Caco-2 (cell line): Measurements from ENCODE around the gene RHEX. TPM values are rescaled to one million over a fixed set of nuclear protein-coding genes. Genes with fewer than 3 reads are reported as not detected.

Experiments used
- BruUV-seq: library from RNA; stranded (reverse); fragments of 400-500 nt; replicated peaks from 2 replicates; lab custom pipeline; 2021; lab: Mats Ljungman, UMichigan
- CTCF ChIA-PET: fragments of 300-600 bp; sonication (Branson Sonifier 250); formaldehyde crosslinking; loops from one replicate; lab custom pipeline; 2022; ENCODE audit warnings: antibody characterized with exemption; lab: Charles Lee
- POLR2A ChIA-PET: fragments of 300-600 bp; sonication (Branson Sonifier 250); formaldehyde crosslinking; loops from one replicate; lab custom pipeline; 2022; ENCODE audit warnings: antibody characterized with exemption; lab: Charles Lee
- DNase-seq, 2 experiments: peaks; one replicate each; pipeline versions ENCODE4 v3.0.0 to v3.0.0-alpha.2; 2020 to 2022
- H3K27me3 ChIP-seq: replicated peaks from 2 replicates; pipeline ENCODE4 v1.6.0; 2011; ENCODE audit warnings: low read length; ENCODE audit not compliant: control insufficient read depth, insufficient read depth
- H3K36me3 ChIP-seq: 2 replicates; pipeline ENCODE4 v1.5.1; 2011; ENCODE audit warnings: low read length; ENCODE audit not compliant: control insufficient read depth, insufficient read depth
- H3K4me1 ChIP-seq: fragments of 250-450 bp; sonication (Bioruptor Pico); 2 replicates; pipeline ENCODE4 v1.5.1; 2020; ENCODE audit warnings: mild to moderate bottlenecking
- H3K4me3 ChIP-seq: 2 replicates; pipeline ENCODE4 v1.5.1; 2011; ENCODE audit warnings: low read depth, mild to moderate bottlenecking, control low read depth, low read length
- H3K9me3 ChIP-seq: fragments of 250-450 bp; sonication (Bioruptor Pico); 2 replicates; pipeline ENCODE4 v1.5.1; 2020; ENCODE audit warnings: mild to moderate bottlenecking, moderate library complexity
- H3K27ac Mint-ChIP-seq: one replicate; pipeline ENCODE4 v1.8.0; 2022; ENCODE audit warnings: mixed read lengths; ENCODE audit not compliant: unreplicated experiment
- H3K27me3 Mint-ChIP-seq: one replicate; pipeline ENCODE4 v1.8.0; 2022; ENCODE audit warnings: mixed read lengths; ENCODE audit not compliant: insufficient read depth, unreplicated experiment
- H3K36me3 Mint-ChIP-seq: one replicate; pipeline ENCODE4 v1.8.0; 2022; ENCODE audit warnings: mild to moderate bottlenecking, mixed read lengths; ENCODE audit not compliant: insufficient read depth, unreplicated experiment
- H3K4me1 Mint-ChIP-seq: one replicate; pipeline ENCODE4 v1.8.0; 2022; ENCODE audit warnings: low read depth, mixed read lengths; ENCODE audit not compliant: unreplicated experiment
- H3K4me3 Mint-ChIP-seq: one replicate; pipeline ENCODE4 v1.8.0; 2022; ENCODE audit warnings: mild to moderate bottlenecking, moderate library complexity, mixed read lengths; ENCODE audit not compliant: unreplicated experiment
- H3K9me3 Mint-ChIP-seq: one replicate; pipeline ENCODE4 v1.8.0; 2022; ENCODE audit warnings: mixed read lengths; ENCODE audit not compliant: unreplicated experiment
- CTCF ChIP-seq, 2 experiments: fragments of 200-600 bp in 1 of 2; IDR thresholded peaks; 1 replicate in 1 of 2; 2 replicates in 1 of 2; pipeline versions ENCODE4 v1.5.1 to v1.8.0; 2011 to 2022; ENCODE audit warnings: antibody characterized with exemption in 1 of 2, control low read depth in 1 of 2, inconsistent platforms in 1 of 2, low read depth in 1 of 2, low read length in 1 of 2, mild to moderate bottlenecking in 1 of 2, moderate library complexity in 1 of 2; ENCODE audit not compliant: insufficient read depth in 1 of 2, severe bottlenecking in 1 of 2, unreplicated experiment in 1 of 2
- intact Hi-C: fragments of 100-400 bp; cut with micrococcal nuclease; formaldehyde crosslinking; loops from one replicate; pipeline ENCODE4 v1.10.0; 2022; ENCODE audit not compliant: unreplicated experiment
- total RNA-seq: library from RNA; stranded (reverse); gene quantifications from 2 replicates; pipeline ENCODE4 v1.2.3, GENCODE V29; 2022

RHEX gene
- total RNA-seq, 1 experiment from 2014 or later: not detected

- no peak overlapping the region for H3K4me3 Mint-ChIP-seq
- TF ChIP-seq CTCF (IDR thresholded peaks at IDR 0.05; ENCODE audit: insufficient read depth in 1 of 2, low read depth in 1 of 2, low read length in 1 of 2, severe bottlenecking in 1 of 2, unreplicated experiment in 1 of 2): no peak
- intact Hi-C loops: no loop called here
- no peak overlapping the region for H3K4me3 ChIP-seq
- no TSS peak for BruUV-seq
- H3K27me3 ChIP-seq: no peaks in the 10 kb centered on the region; the same call in 1 of the 2 replicates
- POLR2A ChIA-PET: no interaction called here
- CTCF ChIA-PET: no interaction called here
- no peak overlapping the region for H3K27ac Mint-ChIP-seq
- peaks cover 7% of the 10 kb centered on the region for H3K27me3 Mint-ChIP-seq
- H3K36me3 Mint-ChIP-seq: no peaks in the 10 kb centered on the region
- no peak for DNase-seq
- H3K9me3 ChIP-seq: no peaks in the 10 kb centered on the region
- H3K4me1 ChIP-seq: no peaks in the 10 kb centered on the region
- no peaks in the 10 kb centered on the region for H3K9me3 Mint-ChIP-seq
- no peaks in the 10 kb centered on the region for H3K4me1 Mint-ChIP-seq
- H3K36me3 ChIP-seq: no peaks in the 10 kb centered on the region
Measured at GRCh38 chr1:206144605-206145004, 91.6 kb downstream of the RHEX start.

GRCh38 chr1:206145771-206146290 is 92.9 kb downstream of the RHEX start:
- Mint-ChIP-seq H3K36me3 (no peaks in the 10 kb centered on the region), H3K27me3 (peaks cover 7% of the 10 kb centered on the region), H3K9me3 (no peaks in the 10 kb centered on the region), H3K27ac (no peak overlapping the region), H3K4me1 (no peaks in the 10 kb centered on the region), H3K4me3 (no peak overlapping the region)
- no peaks in the 10 kb centered on the region for H3K9me3 ChIP-seq
- no peak for TF ChIP-seq CTCF (IDR thresholded peaks at IDR 0.05; ENCODE audit: insufficient read depth in 1 of 2, low read depth in 1 of 2, low read length in 1 of 2, severe bottlenecking in 1 of 2, unreplicated experiment in 1 of 2)
- H3K36me3 ChIP-seq: no peaks in the 10 kb centered on the region
- no peaks in the 10 kb centered on the region for H3K4me1 ChIP-seq
- no peaks in the 10 kb centered on the region; the same call in 1 of the 2 replicates for H3K27me3 ChIP-seq
- DNase-seq: no peak
- intact Hi-C loops: no loop called here
- ChIA-PET CTCF (no interaction called here), POLR2A (no interaction called here)
- BruUV-seq: no TSS peak
- no peak overlapping the region for H3K4me3 ChIP-seq

Other genes with a start within 250 kb of the RHEX start
- gene SLC41A1, start 240.0 kb upstream of the RHEX start, total RNA-seq: 10.8 and 12.5 TPM in 2 replicates
- gene PM20D1, start 203.0 kb upstream of the RHEX start, total RNA-seq: 0.21 TPM in 1 of 2 replicates, not detected in the other
- 0.30 TPM in 1 of 2 replicates, not detected in the other for gene SLC26A9, start 109.7 kb upstream of the RHEX start, total RNA-seq
- not detected in 2 replicates for gene RAB7B, start 49.8 kb upstream of the RHEX start, total RNA-seq
- gene CTSE, start 29.3 kb upstream of the RHEX start, total RNA-seq: 0.23 and 0.48 TPM in 2 replicates
- not detected in 2 replicates for gene AVPR1B, start 64.2 kb downstream of the RHEX start, total RNA-seq
- gene FAM72A, start 149.7 kb downstream of the RHEX start, total RNA-seq: 12.1 and 12.3 TPM in 2 replicates
- gene SRGAP2, start 150.4 kb downstream of the RHEX start, total RNA-seq: 23.7 and 29.1 TPM in 2 replicates